Osteoblast (primary cell): ENCODE data around the gene FBXL7. TPM values are rescaled to one million over a fixed set of nuclear protein-coding genes. Genes with fewer than 3 reads are reported as not detected.

Experiments used
- DNase-seq: peaks from one replicate; pipeline ENCODE4 v3.0.0; 2011; ENCODE audit warnings: low spot score, mixed read lengths; ENCODE audit not compliant: insufficient read length; ENCODE audit errors: missing footprints
- H2AFZ ChIP-seq: 2 replicates; pipeline ENCODE4 v1.6.0; 2011; ENCODE audit warnings: mild to moderate bottlenecking, low read length
- H3K27ac ChIP-seq: 2 replicates; pipeline ENCODE4 v1.5.1; 2011; ENCODE audit warnings: mild to moderate bottlenecking, low read depth, low read length, moderate library complexity
- H3K27me3 ChIP-seq: 2 replicates; pipeline ENCODE4 v1.6.0; 2012; ENCODE audit warnings: mild to moderate bottlenecking, control low read depth, inconsistent platforms, low read length, moderate library complexity; ENCODE audit not compliant: insufficient read depth
- H3K36me3 ChIP-seq: 2 replicates; pipeline ENCODE4 v1.5.1; 2011; ENCODE audit warnings: mild to moderate bottlenecking, low read length, control low read depth, moderate library complexity; ENCODE audit not compliant: insufficient read depth
- H3K4me1 ChIP-seq: 2 replicates; pipeline ENCODE4 v1.5.1; 2011; ENCODE audit warnings: mild to moderate bottlenecking, low read length, control low read depth, moderate library complexity; ENCODE audit not compliant: insufficient read depth
- H3K4me2 ChIP-seq: 2 replicates; pipeline ENCODE4 v1.6.0; 2011; ENCODE audit warnings: mild to moderate bottlenecking, low read length; ENCODE audit not compliant: insufficient read depth
- H3K4me3 ChIP-seq: fragments of 200-600 bp; sonication (generic); 3 replicates; pipeline ENCODE4 v1.5.1; 2012; ENCODE audit warnings: mild to moderate bottlenecking, low read length, inconsistent platforms; ENCODE audit not compliant: insufficient read depth
- H3K79me2 ChIP-seq: 2 replicates; pipeline ENCODE4 v1.6.0; 2012; ENCODE audit warnings: mild to moderate bottlenecking, low read length, control low read depth, inconsistent platforms; ENCODE audit not compliant: insufficient read depth
- H3K9me3 ChIP-seq: 2 replicates; pipeline ENCODE4 v1.5.1; 2011; ENCODE audit warnings: low read depth, low read length, control low read depth
- H4K20me1 ChIP-seq: 2 replicates; pipeline ENCODE4 v1.6.0; 2012; ENCODE audit warnings: mild to moderate bottlenecking, low read length, control low read depth; ENCODE audit not compliant: insufficient read depth
- CTCF ChIP-seq: IDR thresholded peaks from 2 replicates; pipeline ENCODE4 v1.5.1; 2011; ENCODE audit warnings: mild to moderate bottlenecking, low read depth, low read length, moderate library complexity; ENCODE audit errors: extremely low read depth
- total RNA-seq: library from RNA; depleted of rRNA; stranded (reverse); fragments of >200 nt; gene quantifications from 2 replicates; pipeline ENCODE4 v1.2.3, GENCODE V29; 2012

Gene FBXL7
- total RNA-seq, 1 donor = 13.4 TPM

DNA sequence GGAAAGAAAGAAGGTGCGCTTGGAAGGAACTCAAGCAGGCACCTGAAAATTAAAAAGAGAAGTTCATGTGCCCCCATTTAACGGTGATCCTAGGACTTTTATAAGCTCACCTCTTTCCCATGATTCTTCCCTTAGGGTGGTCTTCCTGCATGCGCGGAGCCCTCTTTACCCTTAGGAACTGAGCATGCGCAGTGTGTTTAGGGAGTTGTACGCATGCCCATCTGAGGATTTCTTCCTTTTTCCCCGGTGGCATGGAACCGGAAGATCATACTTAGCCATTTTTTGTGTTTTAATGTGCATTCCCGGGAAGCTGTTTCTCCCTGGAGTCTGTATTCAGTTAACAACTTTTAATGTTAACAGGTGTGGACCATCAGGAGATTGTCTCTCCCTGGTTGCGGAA lies 119.0 kb downstream of the FBXL7 start:
- H3K4me1 ChIP-seq = peaks cover 22% of the 10 kb centered on the region
- peaks cover 19% of the 10 kb centered on the region for H3K79me2 ChIP-seq
- H3K27me3 ChIP-seq = no peaks in the 10 kb centered on the region
- peaks cover 11% of the 10 kb centered on the region for H4K20me1 ChIP-seq
- H3K4me3 ChIP-seq = no peak overlapping the region
- H2AFZ ChIP-seq = no peak overlapping the region
- H3K27ac ChIP-seq = no peak overlapping the region
- TF ChIP-seq CTCF = no peak
- H3K4me2 ChIP-seq = no peak overlapping the region
- DNase-seq = no peak
- no peaks in the 10 kb centered on the region for H3K9me3 ChIP-seq
- H3K36me3 ChIP-seq = no peaks in the 10 kb centered on the region

DNA sequence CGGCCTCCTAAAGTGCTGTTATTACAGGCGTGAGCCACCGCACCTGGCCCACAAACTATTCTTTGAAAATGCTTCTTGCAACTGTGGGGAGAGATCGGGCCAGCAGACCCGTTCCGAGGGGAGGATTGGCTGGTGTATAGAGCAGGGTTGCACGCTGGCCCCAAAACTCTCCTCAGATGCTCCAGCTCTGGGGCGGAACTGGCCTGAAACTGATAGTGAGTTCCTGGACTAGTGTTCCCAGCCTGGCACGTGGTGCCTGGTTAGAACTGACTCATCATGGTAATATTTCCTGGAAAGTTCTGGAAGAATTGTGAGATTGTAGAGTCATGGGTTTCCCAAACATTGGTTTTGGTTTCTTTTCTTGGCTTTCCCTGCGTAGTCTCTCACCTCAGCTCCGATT lies 120.5 kb downstream of the FBXL7 start:
- TF ChIP-seq CTCF = no peak
- H3K4me1 ChIP-seq = peaks cover 22% of the 10 kb centered on the region
- peak overlapping the region; percentile 79 for H3K27ac ChIP-seq
- H4K20me1 ChIP-seq = peaks cover 8% of the 10 kb centered on the region
- no peak overlapping the region for H2AFZ ChIP-seq
- no peaks in the 10 kb centered on the region for H3K36me3 ChIP-seq
- peak overlapping the region; percentile 51 for H3K4me3 ChIP-seq
- H3K4me2 ChIP-seq = peak overlapping the region; percentile 61
- no peaks in the 10 kb centered on the region for H3K9me3 ChIP-seq
- H3K79me2 ChIP-seq = peaks cover 19% of the 10 kb centered on the region
- peak; percentile 77 for DNase-seq
- H3K27me3 ChIP-seq = no peaks in the 10 kb centered on the region

GRCh38 chr5:15621094-15621493 lies 121.1 kb downstream of the FBXL7 start:
- Histone ChIP-seq H3K9me3 (no peaks in the 10 kb centered on the region), H3K4me1 (peaks cover 22% of the 10 kb centered on the region), H3K4me3 (peak overlapping the region; percentile 51), H3K36me3 (no peaks in the 10 kb centered on the region), H2AFZ (no peak overlapping the region), H3K27me3 (no peaks in the 10 kb centered on the region), H3K79me2 (peaks cover 20% of the 10 kb centered on the region), H3K4me2 (peak overlapping the region; percentile 61), H3K27ac (peak overlapping the region; percentile 79), H4K20me1 (peaks cover 8% of the 10 kb centered on the region)
- TF ChIP-seq CTCF = no peak
- no peak for DNase-seq

DNA sequence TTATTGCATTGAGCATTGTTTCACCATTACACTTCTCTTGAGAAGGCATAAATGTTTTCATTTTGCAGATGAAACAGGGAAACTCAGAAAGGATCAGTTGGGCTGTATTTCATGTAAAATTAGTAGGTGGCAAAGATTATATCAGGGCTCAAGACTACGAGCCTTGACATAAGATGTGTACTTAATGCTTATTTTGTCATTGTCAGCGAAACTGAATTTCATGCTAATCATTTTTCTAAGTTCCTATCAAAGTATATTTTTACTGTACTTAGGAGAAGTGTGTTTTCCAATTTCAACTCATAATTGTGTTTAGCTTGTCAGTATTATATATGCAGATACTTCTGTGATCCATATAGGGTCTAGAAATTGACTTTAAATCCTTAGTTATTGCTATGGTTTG lies 123.8 kb downstream of the FBXL7 start:
- DNase-seq = no peak
- no peaks in the 10 kb centered on the region for H3K27me3 ChIP-seq
- peaks cover 30% of the 10 kb centered on the region for H3K79me2 ChIP-seq
- no peak overlapping the region for H3K27ac ChIP-seq
- peaks cover 8% of the 10 kb centered on the region for H4K20me1 ChIP-seq
- no peak overlapping the region for H2AFZ ChIP-seq
- no peak overlapping the region for H3K4me3 ChIP-seq
- no peaks in the 10 kb centered on the region for H3K36me3 ChIP-seq
- H3K9me3 ChIP-seq = no peaks in the 10 kb centered on the region
- H3K4me2 ChIP-seq = no peak overlapping the region
- TF ChIP-seq CTCF = no peak
- H3K4me1 ChIP-seq = peaks cover 22% of the 10 kb centered on the region
